CD4-positive, CD25-positive, alpha-beta regulatory T cell (primary cell): Measurements from ENCODE around the gene FKBP9. TPM values are rescaled to one million over a fixed set of nuclear protein-coding genes. Genes with fewer than 3 reads are reported as not detected.

ENCODE experiments used
- ATAC-seq, 2 donors: fragments of 150-1000 bp; cut with Tn5 transposase; one replicate each; pipeline ENCODE4 v1.10.0; 2021; ENCODE audit warnings: low read depth in 2 of 2, moderate number of reproducible peaks in 2 of 2, moderate library complexity in 1 of 2
- DNase-seq, 3 donors: peaks; one replicate each; pipeline versions ENCODE4 v3.0.0 to v3.0.0-alpha.2; 2012 to 2022; ENCODE audit warnings: mixed read lengths in 1 of 3
- H3K27ac ChIP-seq: one replicate; pipeline ENCODE4 v1.7.0; 2013; ENCODE audit warnings: mild to moderate bottlenecking, low read length; ENCODE audit not compliant: insufficient read depth, poor library complexity, severe bottlenecking
- H3K27me3 ChIP-seq: one replicate; pipeline ENCODE4 v1.7.0; 2013; ENCODE audit warnings: low read length; ENCODE audit not compliant: control insufficient read depth, insufficient read depth
- H3K36me3 ChIP-seq: one replicate; pipeline ENCODE4 v1.7.0; 2013; ENCODE audit warnings: mild to moderate bottlenecking, low read length, moderate library complexity; ENCODE audit not compliant: control insufficient read depth, insufficient read depth
- H3K4me1 ChIP-seq: 2 replicates; pipeline ENCODE4 v1.7.0; 2013; ENCODE audit warnings: mild to moderate bottlenecking, low read length; ENCODE audit not compliant: insufficient read depth, control insufficient read depth, poor library complexity, severe bottlenecking
- H3K4me3 ChIP-seq: one replicate; pipeline ENCODE4 v1.7.0; 2013; ENCODE audit warnings: low read depth, mild to moderate bottlenecking, low read length, moderate library complexity
- H3K9me3 ChIP-seq, 2 experiments: 1 replicate in 1 of 2; 2 replicates in 1 of 2; pipeline ENCODE4 v1.7.0; 2013; ENCODE audit warnings: low read length in 2 of 2, mild to moderate bottlenecking in 1 of 2, moderate library complexity in 1 of 2; ENCODE audit not compliant: control insufficient read depth in 2 of 2
- H3K27ac Mint-ChIP-seq, 3 donors: one replicate each; pipeline ENCODE4 v1.8.0; 2020 to 2022; ENCODE audit warnings: mild to moderate bottlenecking in 3 of 3, mixed read lengths in 3 of 3, moderate library complexity in 2 of 3
- H3K27me3 Mint-ChIP-seq: one replicate; pipeline ENCODE4 v1.8.0; 2022; ENCODE audit warnings: mild to moderate bottlenecking, mixed read lengths
- H3K36me3 Mint-ChIP-seq: one replicate; pipeline ENCODE4 v1.8.0; 2020; ENCODE audit warnings: mixed read lengths
- H3K4me1 Mint-ChIP-seq, 4 donors: one replicate each; pipeline ENCODE4 v1.8.0; 2020 to 2022; ENCODE audit warnings: mixed read lengths in 4 of 4, mild to moderate bottlenecking in 1 of 4
- H3K4me3 Mint-ChIP-seq, 4 donors: one replicate each; pipeline ENCODE4 v1.8.0; 2020 to 2022; ENCODE audit warnings: mild to moderate bottlenecking in 4 of 4, mixed read lengths in 4 of 4, moderate library complexity in 3 of 4
- H3K9me3 Mint-ChIP-seq, 7 donors: one replicate each; pipeline ENCODE4 v1.8.0; 2020 to 2022; ENCODE audit warnings: mixed read lengths in 7 of 7, mild to moderate bottlenecking in 3 of 7, moderate library complexity in 2 of 7
- polyA plus RNA-seq, 4 donors: library from polyadenylated mRNA; unstranded; fragments of 300-500 nt; fragmentation: Illumina TruSeq; gene quantifications; one replicate each; pipeline ENCODE4 v1.2.3, GENCODE V29; 2021
- total RNA-seq: library from RNA; stranded (reverse); gene quantifications from one replicate; pipeline ENCODE4 v1.2.3, GENCODE V29; 2022

The FKBP9 gene
- total and polyA plus RNA-seq, 5 donors from 2014 or later = 0.07 to 0.37 TPM; not detected in 3

GRCh38 chr7:32941681-32942414 lies 15.4 kb upstream of the FKBP9 start:
- Mint-ChIP-seq H3K9me3 (no peaks in the 10 kb centered on the region), H3K27me3 (peaks cover 34% of the 10 kb centered on the region), H3K36me3 (no peaks in the 10 kb centered on the region), H3K27ac (peak overlapping the region in 2 of 3 donors; percentile 71 to 88), H3K4me1 (peaks cover 0 to 17% (median 8%) of the 10 kb centered on the region in 4 donors), H3K4me3 (peak overlapping the region; percentile 82 to 88 (median 84))
- ATAC-seq (no peak), DNase-seq (no peak)
- Histone ChIP-seq H3K9me3 (peaks cover 0 to 3% of the 10 kb centered on the region in 2 experiments), H3K27me3 (peaks cover 11% of the 10 kb centered on the region), H3K4me3 (peak overlapping the region; percentile 26), H3K27ac (no peak overlapping the region), H3K4me1 (peaks cover 10% of the 10 kb centered on the region), H3K36me3 (no peaks in the 10 kb centered on the region)

GRCh38 chr7:32942415-32943251 lies 14.6 kb upstream of the FKBP9 start:
- H3K36me3 ChIP-seq = no peaks in the 10 kb centered on the region
- peak overlapping the region; percentile 26 for H3K4me3 ChIP-seq
- H3K27ac ChIP-seq = no peak overlapping the region
- Mint-ChIP-seq H3K9me3 (peaks cover 0 to 4% (median 0%) of the 10 kb centered on the region in 7 donors), H3K27ac (peak overlapping the region in 2 of 3 donors; percentile 71 to 88), H3K4me3 (peak overlapping the region; percentile 82 to 88 (median 84)), H3K36me3 (no peaks in the 10 kb centered on the region), H3K27me3 (peaks cover 34% of the 10 kb centered on the region), H3K4me1 (peaks cover 0 to 17% (median 8%) of the 10 kb centered on the region in 4 donors)
- H3K27me3 ChIP-seq = peaks cover 12% of the 10 kb centered on the region
- DNase-seq (peak; percentile 36 to 60 (median 58)), ATAC-seq (peak; percentile 86 to 90)
- peaks cover under 1 to 3% of the 10 kb centered on the region in 2 experiments for H3K9me3 ChIP-seq
- H3K4me1 ChIP-seq = peaks cover 10% of the 10 kb centered on the region

GRCh38 chr7:32943252-32944030 lies 13.8 kb upstream of the FKBP9 start:
- H3K36me3 Mint-ChIP-seq = peaks cover 5% of the 10 kb centered on the region
- H3K4me1 ChIP-seq = peaks cover 10% of the 10 kb centered on the region
- H3K27ac ChIP-seq = no peak overlapping the region
- H3K9me3 ChIP-seq = peaks cover 9 to 10% of the 10 kb centered on the region in 2 experiments
- H3K27ac Mint-ChIP-seq = peak overlapping the region in 1 of 3 donors; percentile 5
- no peaks in the 10 kb centered on the region for H3K36me3 ChIP-seq
- DNase-seq = no peak
- peaks cover 0 to 17% (median 8%) of the 10 kb centered on the region in 4 donors for H3K4me1 Mint-ChIP-seq
- ATAC-seq = peak in 1 of 2 donors; percentile 8
- peaks cover 34% of the 10 kb centered on the region for H3K27me3 Mint-ChIP-seq
- H3K4me3 ChIP-seq = peak overlapping the region; percentile 37
- peaks cover 0 to 11% (median 0%) of the 10 kb centered on the region in 7 donors for H3K9me3 Mint-ChIP-seq
- peaks cover 15% of the 10 kb centered on the region for H3K27me3 ChIP-seq
- peak overlapping the region; percentile 54 to 84 (median 77) for H3K4me3 Mint-ChIP-seq

GRCh38 chr7:32947420-32947983 lies 9.7 kb upstream of the FKBP9 start:
- no peak for DNase-seq
- peaks cover 3% of the 10 kb centered on the region for H3K4me1 ChIP-seq
- Mint-ChIP-seq H3K9me3 (peaks cover 0 to 17% (median 0%) of the 10 kb centered on the region in 7 donors), H3K27me3 (peaks cover 40% of the 10 kb centered on the region), H3K4me1 (peaks cover 0 to 2% (median 0%) of the 10 kb centered on the region in 4 donors), H3K36me3 (peaks cover 8% of the 10 kb centered on the region), H3K27ac (no peak overlapping the region), H3K4me3 (no peak overlapping the region)
- H3K27ac ChIP-seq = no peak overlapping the region
- H3K9me3 ChIP-seq = peaks cover 11 to 14% of the 10 kb centered on the region in 2 experiments
- no peaks in the 10 kb centered on the region for H3K36me3 ChIP-seq
- H3K27me3 ChIP-seq = peaks cover 12% of the 10 kb centered on the region
- no peak overlapping the region for H3K4me3 ChIP-seq
- no peak for ATAC-seq

GRCh38 chr7:32948202-32948601 lies 9.0 kb upstream of the FKBP9 start:
- H3K4me3 ChIP-seq = no peak overlapping the region
- Mint-ChIP-seq H3K4me3 (no peak overlapping the region), H3K4me1 (peaks cover 0 to under 1% (median 0%) of the 10 kb centered on the region in 4 donors), H3K27ac (peak overlapping the region in 1 of 3 donors; percentile 2), H3K27me3 (peaks cover 39% of the 10 kb centered on the region), H3K9me3 (peaks cover 0 to 17% (median 0%) of the 10 kb centered on the region in 7 donors), H3K36me3 (peaks cover 8% of the 10 kb centered on the region)
- peaks cover 11 to 14% of the 10 kb centered on the region in 2 experiments for H3K9me3 ChIP-seq
- DNase-seq (no peak), ATAC-seq (no peak)
- no peaks in the 10 kb centered on the region for H3K36me3 ChIP-seq
- H3K27ac ChIP-seq = no peak overlapping the region
- H3K27me3 ChIP-seq = peaks cover 12% of the 10 kb centered on the region
- H3K4me1 ChIP-seq = no peaks in the 10 kb centered on the region

GRCh38 chr7:32952876-32953275 lies 4.4 kb upstream of the FKBP9 start:
- H3K27me3 Mint-ChIP-seq = peaks cover 42% of the 10 kb centered on the region
- no peak overlapping the region for H3K27ac ChIP-seq
- H3K27ac Mint-ChIP-seq = no peak overlapping the region
- peaks cover 7% of the 10 kb centered on the region for H3K36me3 Mint-ChIP-seq
- peaks cover 0 to under 1% (median under 1%) of the 10 kb centered on the region in 4 donors for H3K4me1 Mint-ChIP-seq
- H3K4me3 ChIP-seq = no peak overlapping the region
- ATAC-seq (no peak), DNase-seq (no peak)
- H3K27me3 ChIP-seq = peaks cover 7% of the 10 kb centered on the region
- no peaks in the 10 kb centered on the region for H3K36me3 ChIP-seq
- peaks cover 0 to 12% (median 1%) of the 10 kb centered on the region in 7 donors for H3K9me3 Mint-ChIP-seq
- H3K9me3 ChIP-seq = peaks cover 8 to 9% of the 10 kb centered on the region in 2 experiments
- peaks cover 8% of the 10 kb centered on the region for H3K4me1 ChIP-seq
- no peak overlapping the region for H3K4me3 Mint-ChIP-seq
